Stimulated activated CD8-positive, alpha-beta memory T cell treated with anti-CD3 and anti-CD28 coated beads, Interleukin-4, amount 100 ng/mL, for 1 hour (primary cell): ENCODE data around the gene UBTF.

ENCODE experiments used
- DNase-seq, 2 donors: peaks; one replicate each; pipeline ENCODE4 v3.0.0-alpha.2; 2020; ENCODE audit warnings: low read depth in 2 of 2, low spot score in 1 of 2

Gene UBTF, protein sequence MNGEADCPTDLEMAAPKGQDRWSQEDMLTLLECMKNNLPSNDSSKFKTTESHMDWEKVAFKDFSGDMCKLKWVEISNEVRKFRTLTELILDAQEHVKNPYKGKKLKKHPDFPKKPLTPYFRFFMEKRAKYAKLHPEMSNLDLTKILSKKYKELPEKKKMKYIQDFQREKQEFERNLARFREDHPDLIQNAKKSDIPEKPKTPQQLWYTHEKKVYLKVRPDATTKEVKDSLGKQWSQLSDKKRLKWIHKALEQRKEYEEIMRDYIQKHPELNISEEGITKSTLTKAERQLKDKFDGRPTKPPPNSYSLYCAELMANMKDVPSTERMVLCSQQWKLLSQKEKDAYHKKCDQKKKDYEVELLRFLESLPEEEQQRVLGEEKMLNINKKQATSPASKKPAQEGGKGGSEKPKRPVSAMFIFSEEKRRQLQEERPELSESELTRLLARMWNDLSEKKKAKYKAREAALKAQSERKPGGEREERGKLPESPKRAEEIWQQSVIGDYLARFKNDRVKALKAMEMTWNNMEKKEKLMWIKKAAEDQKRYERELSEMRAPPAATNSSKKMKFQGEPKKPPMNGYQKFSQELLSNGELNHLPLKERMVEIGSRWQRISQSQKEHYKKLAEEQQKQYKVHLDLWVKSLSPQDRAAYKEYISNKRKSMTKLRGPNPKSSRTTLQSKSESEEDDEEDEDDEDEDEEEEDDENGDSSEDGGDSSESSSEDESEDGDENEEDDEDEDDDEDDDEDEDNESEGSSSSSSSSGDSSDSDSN

DNA sequence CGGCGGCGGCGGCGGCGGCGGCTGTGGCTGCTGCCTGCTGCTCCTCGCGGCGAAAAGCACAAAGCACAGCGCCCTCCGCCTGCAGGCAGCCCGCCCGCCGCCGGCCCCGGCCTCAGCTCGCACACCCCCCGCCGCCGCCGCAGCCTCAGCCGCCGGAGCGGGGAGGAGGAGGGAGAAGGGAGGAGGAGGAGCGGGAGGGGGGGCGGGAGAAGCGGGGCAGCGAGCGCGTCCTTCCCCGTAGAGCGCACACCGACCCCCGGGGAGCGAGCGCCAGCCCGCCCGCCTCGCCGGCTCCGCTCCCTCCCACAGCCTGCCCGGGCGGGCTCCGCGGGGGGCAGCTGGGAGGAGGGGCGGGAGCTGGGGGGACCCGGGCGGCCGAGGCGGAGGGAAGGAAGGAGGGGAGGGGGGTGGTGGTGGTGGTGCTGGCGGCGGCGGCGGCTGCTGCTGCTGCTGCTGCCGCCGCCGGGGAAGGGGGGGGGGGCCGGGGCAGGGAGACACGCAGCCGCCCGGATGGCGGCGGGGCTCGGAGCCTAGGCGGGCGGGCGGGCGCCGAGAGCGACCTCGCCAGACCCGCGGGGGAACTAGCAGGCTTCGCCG, at the start of gene UBTF:
UBTF (minus strand) TSS at position 60 of the 597 bp plus-strand sequence. CDS start 1,446 bp downstream, outside the sequence.
- peak in 1 of 2 donors; percentile 54 for DNase-seq

DNA sequence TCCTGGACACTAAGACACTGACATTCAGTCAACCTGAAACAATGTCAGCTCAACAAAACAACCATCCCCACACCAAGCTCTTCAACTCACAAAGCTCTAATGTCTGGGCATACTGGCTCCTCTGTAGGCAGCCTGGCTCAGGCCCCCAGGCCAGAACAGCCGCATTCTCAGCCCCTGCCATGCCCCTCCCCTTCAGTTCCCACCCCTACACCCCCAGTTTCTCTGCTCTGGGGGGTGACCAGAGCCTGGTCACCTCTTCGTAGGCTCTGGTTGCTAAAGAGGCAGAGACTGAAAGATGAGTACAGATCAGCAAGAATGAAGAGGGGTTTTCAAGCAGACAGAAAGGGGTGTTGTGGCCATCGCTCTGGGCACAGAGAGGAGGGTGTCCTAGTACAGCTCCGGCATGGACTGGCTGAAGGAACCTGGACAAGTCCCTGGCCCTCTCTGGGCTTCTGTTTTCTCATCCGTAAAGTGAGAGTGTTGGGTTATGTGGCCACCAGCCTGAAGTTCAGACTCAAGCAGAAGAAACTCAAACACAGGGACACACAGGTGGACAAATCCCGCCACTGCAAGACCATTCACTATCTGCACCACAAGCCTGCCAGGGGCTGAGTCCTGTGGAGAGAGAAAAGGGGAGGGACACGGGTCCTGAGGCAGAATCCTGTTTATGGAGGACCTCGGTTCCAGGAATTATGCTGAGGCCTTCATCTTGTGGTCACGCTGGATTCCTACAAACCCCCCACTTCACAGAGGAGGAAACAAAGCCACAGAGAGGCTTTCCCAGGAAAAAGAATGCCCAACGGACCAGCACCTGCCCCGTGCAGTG, 49.4 kb upstream of the UBTF start:
- no peak for DNase-seq

DNA sequence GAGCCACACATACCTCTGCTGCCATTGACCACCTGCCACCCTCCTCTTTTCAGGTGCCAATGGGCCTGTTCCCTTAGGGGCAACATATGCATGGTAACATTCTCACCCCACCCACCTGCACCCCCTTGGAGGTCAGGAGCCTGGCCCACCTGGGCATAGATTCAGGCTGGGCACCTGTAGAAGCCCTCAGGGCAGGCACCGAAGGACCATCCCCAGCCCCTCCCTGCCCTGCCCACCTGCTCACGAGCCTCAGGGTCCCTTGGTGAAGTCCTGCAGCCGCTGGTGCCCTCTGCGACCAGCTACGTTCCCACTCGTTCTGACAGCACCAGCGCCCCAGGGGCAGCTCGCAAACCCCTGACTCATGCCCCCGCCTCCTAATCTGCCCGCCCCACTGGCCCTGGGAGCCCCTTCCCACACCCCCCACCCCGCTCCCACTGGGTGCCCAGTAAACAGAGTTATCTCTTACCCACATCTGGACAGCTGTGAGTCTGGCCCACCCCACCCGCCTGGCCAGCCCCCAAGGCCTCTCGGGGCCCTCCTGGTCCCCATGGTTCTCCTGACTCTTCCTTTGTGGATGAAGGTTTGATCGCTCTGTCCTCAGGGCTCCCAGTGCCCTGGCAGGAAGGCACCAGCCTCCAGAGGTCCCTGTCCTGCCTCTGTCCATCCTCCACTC, 48.5 kb upstream of the UBTF start, which contains the start of gene SLC4A1:
SLC4A1 (minus strand) TSS at position 318 of the 673 bp plus-strand sequence. CDS start 5,269 bp downstream, outside the sequence.
- no peak for DNase-seq

DNA sequence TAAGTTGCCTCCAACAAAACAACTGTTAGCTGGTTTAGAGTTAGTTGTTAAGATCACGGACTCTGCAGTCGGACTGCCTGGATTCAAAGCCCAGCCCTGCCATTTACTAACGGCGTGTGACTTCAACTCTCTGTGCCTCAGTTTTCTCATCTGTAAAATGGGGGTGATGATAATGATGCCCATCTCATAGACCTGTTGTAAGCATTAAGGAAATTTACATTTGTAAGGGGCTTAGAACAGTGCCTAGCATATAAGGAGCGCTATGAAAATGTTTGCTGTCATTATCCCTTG, 47.6 kb upstream of the UBTF start:
- no peak for DNase-seq

DNA sequence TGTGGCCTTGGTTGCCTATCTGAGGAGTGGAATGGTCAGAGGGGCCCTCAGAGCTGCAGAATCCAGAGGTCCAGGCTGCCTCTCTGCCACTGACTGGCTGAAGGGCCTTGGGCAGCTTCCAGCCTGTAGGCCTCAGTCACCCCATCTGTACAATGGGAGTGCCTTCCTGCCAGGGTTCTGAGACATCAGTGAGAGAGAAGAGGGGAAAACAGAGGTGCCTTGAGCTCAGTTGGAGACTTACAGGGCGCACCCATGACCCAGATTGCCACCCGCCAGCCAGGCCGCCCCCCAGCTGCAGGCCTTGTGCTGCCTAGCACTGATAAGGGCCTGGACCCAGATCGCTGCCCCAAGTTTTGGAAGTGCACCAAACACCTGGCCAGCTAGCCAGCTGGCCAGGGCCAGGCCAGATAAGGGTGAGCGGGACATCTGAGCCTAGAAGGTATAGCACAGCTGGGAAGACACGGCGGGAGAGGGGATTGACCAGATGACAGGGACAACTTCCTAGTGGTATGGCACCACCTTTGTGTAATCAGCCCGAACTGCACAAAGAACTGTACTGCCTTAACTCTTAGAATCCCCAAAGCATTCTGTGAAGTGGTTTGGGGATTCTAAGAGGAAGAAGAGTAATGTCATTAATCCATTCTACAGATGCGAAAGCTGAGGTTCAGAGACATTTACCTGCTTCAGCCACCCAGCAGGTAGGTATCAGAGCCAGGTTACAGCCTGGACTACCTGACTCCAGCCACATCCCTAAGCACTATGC, 47.1 kb upstream of the UBTF start:
- DNase-seq = no peak

DNA sequence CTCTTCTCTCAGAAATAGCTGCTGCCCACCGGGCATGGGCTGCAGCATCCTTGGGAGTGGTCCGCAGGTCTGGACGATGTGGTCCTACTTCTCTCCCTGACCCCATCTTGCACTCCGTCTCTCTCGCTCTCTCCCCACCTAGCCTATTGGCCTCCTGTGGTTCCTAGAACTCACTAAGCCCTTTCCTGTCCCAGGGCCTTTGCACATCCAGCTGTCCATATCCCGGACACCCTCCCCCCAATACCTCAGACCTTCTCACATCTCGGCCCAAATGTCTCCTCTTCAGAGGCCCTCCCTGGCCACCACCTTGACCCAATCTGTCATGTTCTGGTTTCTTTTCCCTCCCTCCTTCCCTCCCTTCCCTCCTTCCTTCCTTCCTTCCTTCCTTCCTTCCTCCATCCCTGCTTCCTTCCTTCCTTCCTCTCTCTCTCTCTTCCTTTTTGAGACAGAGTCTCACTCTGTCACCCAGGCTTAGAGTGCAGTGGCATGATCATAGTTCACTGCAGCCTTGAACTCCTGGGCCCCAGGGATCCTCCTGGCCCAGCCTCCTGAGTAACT, 43.9 kb upstream of the UBTF start:
- no peak for DNase-seq

DNA sequence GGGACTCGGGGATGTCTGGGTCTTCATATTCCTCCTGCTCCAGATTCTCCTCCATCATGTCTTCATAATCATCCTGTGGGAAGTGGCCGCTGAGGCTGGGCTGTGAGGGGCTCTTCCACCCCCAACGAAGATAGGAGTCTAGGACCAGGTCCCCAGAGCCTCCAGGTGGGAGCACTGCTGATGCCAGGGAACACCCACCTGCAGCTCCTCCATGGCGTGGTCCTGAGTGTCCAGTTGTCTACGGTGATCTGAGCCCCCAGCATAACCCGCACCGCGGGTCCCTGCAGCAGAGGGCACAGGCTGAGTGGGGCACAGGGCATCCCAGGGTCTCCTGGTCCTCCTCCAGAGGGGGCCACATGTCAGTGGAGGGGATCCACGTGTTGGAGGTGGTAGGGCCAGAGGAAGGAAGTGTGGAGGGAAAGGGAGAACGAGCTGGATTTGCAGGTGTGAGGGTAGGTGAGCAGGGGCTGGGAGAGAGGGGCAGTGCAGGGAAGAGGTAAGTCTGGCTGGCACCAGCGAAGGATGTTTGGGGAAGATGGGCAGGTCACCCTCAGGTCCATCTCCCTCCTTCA, 43.3 kb upstream of the UBTF start:
- DNase-seq = no peak

DNA sequence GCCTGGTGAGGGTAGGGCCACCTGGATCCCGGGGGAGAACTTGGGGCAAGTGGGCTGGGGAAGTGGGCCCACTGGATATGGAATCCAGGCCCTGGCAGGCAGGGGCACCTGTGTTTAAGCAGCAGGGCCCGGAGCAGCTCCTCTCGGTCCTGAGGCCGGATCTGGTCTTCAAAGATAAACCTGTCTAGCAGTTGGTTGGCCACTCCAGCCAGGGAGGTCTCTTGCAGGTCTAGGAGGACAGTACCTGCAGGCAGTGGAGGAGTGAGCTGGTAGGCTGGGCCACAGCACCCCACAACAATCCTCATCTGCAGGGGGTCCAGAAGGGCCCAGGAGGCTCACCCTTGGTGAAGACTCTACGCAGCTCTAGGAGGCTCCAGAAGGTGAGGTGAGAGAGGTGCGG, 40.8 kb upstream of the UBTF start:
- DNase-seq = no peak

DNA sequence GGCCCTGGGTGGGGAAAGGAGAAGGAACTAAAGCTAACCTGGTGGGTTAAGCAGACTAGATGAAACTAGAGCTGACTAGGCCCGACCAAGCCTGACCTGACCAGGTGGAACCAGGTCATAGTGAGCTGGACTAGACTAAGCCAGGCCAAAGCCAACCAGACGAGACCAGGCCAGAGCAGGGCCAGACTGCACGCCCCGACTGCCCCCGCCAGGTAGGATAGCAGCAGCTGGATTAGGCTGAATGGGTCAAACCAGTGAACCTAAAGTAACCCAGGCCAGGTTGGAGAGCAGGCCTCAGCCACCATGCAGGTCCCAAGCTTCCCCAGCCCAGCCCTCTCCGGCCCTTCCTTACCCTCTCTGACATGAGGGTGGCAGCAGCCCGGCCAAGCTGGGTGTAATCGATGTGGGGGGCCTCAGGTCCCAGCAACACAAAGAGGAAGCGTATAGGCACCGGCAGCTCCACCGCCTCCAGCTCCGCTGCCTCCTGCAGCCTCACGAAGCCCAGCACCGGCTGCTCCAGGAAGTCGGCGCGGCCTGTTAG, 39.4 kb upstream of the UBTF start:
- no peak for DNase-seq

DNA sequence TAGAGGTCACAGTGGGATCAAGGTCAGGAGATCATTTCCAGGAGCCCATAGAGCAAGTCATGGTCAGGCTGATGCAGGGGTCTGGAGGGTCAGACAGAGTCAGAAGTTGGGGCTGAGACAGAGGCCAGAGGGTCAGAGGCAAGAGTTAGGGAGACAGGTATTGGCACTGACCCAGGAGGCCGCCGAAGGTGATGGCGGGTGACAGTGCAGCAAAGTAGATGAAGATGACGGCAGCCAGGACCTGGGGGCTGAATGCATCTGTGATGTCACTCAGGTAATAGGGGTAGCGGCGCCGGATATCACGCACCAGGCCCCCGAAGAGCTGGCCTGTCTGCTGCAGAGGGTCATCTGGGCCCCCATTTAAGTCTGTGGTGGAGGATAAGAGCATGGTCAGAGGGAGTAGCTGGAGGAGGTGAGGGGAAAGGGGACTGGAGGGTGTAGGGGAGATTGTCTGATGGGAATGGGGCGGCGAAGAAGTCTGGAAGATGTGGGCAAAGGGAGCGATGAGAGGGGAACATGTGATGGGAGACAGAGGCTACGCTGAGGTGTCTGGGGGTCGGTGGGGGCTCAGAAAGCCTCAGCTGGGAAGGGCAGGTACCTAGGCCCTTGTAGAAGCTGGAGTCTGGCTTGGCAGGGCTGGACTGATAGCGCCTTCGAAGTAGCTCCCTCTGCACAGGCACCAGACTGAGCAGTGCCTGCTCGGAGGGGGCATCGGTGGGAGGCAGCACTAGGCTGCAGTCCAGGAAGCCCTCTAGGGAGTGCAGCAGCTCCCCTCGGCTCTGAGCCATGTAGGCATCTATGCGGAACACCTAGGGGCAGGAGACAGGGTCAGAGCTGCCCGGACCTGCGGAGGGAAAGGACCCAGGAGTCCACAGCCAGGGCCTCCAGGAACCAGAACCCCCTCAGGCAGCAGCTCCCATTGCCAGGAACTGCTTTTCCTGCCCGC, 38.6 kb upstream of the UBTF start:
- DNase-seq = no peak

DNA sequence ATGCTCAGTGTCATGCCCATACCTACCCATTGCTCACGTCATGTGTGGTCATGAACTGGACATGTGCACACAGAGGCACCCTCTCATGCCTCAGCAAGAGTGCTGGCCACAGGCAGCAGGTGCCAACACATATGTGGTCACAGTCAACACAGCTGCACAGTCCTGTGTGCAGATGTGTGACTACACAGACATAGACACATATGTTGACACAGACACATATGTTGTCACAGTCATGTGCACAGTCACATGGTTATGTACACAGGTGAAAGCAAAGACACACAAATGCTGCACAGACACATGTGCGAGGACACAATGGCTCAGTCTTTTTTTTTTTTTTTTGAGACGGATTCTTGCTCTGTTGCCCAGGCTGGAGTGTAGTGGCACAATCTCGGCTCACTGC, 37.2 kb upstream of the UBTF start:
- no peak for DNase-seq

DNA sequence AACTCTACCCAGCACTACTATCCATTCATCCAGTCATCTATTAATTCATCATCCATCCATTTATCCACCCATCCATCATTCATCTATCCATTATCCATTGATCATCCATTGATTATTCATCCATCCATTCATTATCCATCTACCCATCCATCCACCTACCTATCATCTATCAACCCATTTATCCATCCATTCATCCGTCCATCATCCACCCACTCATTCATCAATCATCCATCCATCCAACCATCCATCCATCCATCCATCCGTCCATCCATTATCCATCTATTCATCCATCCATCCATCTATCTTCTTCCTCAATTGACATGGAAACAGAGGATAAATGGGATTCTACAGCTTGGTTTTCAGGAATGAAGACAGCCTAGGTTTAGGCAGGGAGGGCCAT, 36.4 kb upstream of the UBTF start:
- DNase-seq = no peak

DNA sequence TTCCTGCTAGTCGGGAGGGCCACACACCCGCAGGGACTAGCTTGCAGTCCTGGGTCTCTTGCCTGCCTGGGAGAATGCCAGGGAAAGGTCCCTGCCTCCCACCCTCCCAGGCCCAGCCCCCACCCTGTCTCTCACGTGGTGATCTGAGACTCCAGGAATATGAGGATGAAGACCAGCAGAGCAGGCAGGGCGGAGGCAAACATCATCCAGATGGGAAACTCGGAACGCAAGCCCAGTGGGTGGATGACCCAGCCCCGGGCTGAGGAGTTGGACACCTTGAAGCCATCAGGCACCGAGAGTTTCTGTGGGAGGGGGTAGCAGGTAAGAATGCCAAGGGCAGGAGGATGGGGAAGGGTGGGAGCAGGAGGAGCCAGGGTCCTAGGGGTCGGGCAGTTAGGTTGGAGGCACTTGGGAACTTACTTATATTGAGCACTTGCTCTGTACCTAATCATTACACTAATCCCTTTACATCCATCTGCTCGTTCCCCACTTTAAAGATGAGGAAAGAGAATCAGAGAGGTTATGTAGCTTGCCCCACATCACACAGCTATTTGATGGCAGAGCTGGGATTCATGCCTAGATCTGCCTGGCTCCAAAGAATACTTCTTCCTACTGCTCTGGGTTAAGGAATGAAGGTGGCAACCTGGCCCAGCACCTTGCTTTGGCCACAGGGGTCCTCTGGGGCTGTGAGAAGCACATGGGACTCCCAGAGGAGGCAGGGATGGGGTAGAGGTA, 35.1 kb upstream of the UBTF start:
- no peak for DNase-seq

DNA sequence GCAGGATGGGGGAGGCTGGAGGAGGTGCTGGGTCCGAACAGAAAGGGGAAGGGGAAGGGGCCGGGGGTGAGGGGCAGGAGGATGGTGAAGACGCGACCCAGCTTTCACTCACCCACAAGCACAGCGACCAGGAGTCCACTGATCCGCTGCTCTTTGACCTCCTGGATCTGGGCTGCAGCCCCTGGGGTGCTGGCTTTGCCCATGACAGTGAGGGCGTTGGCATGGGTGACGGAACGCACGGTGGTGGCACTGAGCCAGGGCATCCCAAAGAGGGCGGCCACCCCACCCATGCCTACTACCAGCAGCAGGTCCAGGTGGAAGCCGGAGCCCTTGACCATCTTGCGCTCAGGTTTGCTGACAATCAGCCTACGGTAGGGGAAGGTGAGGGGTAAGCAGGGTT, 33.5 kb upstream of the UBTF start:
- no peak for DNase-seq

DNA sequence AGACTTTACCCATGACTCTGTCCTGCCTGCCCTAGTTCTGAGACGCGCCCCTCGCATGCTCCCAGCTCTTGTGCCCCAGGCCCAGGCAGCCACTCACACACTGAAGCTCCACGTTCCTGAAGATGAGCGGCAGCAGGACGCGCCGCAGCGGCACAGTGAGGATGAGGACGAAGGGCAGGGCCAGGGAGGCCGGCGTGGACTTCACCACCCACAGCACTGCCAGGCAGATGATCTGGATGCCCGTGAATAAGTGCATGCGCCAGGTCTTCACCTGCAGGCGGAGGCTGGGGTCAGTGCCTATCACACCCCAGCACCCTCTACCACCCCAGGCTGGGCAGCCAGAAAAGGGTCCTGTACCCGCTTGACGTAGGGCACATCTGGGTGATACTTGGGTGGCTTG, 31.6 kb upstream of the UBTF start:
- DNase-seq = no peak

DNA sequence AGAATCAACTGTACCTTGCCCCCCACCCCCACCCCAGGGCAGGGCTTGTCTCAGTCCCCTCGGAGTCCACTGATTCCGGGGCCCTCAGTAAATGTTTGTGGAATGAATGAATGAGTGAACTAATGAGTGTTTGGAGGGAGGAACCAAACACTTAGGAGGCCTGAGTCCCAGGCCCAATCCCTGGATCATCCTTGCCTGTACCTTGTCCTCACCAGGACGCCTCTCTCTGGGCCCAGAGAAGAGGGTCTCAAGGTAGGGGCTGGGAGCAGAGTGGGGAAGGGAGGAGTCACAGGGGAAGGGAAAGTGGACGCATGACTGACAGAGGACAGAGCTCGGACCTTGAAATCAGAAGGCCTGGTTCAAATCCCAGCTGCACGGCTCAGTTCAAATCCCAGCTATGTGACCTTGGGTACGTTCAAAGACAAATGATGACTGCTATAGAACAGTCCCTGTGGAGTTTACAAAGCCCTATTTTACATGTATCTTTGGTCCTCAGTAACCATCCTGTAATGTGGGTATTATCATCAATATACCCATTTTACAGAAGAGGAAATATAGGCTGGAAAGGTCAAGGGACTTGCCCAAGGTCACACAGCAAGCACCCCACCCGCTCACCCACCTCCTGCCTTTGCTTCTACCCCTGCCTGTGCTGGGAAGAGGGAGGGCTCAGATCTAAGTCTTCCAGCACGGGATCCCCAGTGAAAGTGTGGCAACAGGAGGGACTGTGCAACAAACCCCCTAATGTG, 30.2 kb upstream of the UBTF start:
- DNase-seq = no peak
